H4 (cell line): ENCODE measurements around the gene KRTAP3-1. TPM values are rescaled to one million over a fixed set of nuclear protein-coding genes. Genes with fewer than 3 reads are reported as not detected.
"Not testable (repeated sequence)": the region's sequence is repeated elsewhere in the genome, so short reads cannot be mapped to it uniquely, and the experiment has no call there.

Experiments
- DNase-seq: peaks from one replicate; pipeline ENCODE4 v3.0.0-alpha.2; 2015; ENCODE audit warnings: low spot score
- total RNA-seq: library from RNA; depleted of rRNA; stranded (reverse); fragments of >200 nt; shearing (Covaris generic); gene quantifications from 2 replicates; pipeline ENCODE4 v1.2.3, GENCODE V29; 2014; rRNA removed

KRTAP3-1 gene
- total RNA-seq, result not detected in 2 replicates

- no peak for DNase-seq
These were observed at the start of gene KRTAP3-1 for GRCh38 chr17:41008811-41009210. TSS of gene KRTAP3-1 (minus strand) at chr17:41009128. CDS start at chr17:41009074, 54 bp downstream.

- no peak for DNase-seq
These were observed 48.6 kb upstream of the KRTAP3-1 start for GRCh38 chr17:41057547-41057946.

GRCh38 chr17:41055130-41055529 is 46.2 kb upstream of the KRTAP3-1 start, which contains the start of gene KRTAP2-2:
TSS of gene KRTAP2-2 (minus strand) at chr17:41055230. CDS start at chr17:41055211, 19 bp downstream.
- not testable (repeated sequence) for DNase-seq

GRCh38 chr17:41054556-41054955 is 45.6 kb upstream of the KRTAP3-1 start:
- DNase-seq, result not testable (repeated sequence)

- DNase-seq, result no peak
These were observed 45.1 kb upstream of the KRTAP3-1 start for GRCh38 chr17:41054025-41054424.

GRCh38 chr17:41052566-41052965 is 43.6 kb upstream of the KRTAP3-1 start:
- no peak for DNase-seq

GRCh38 chr17:41049110-41049509 is 40.2 kb upstream of the KRTAP3-1 start:
- no peak for DNase-seq

- no peak for DNase-seq
These were observed 39.5 kb upstream of the KRTAP3-1 start for GRCh38 chr17:41048441-41048840.

- not testable (repeated sequence) for DNase-seq
These were observed 38.0 kb upstream of the KRTAP3-1 start, which contains the start of gene KRTAP2-1 for GRCh38 chr17:41046735-41047465. TSS of gene KRTAP2-1 (minus strand) at chr17:41047316. CDS start at chr17:41047267, 49 bp downstream.

GRCh38 chr17:41042953-41043352 is 34.0 kb upstream of the KRTAP3-1 start:
- no peak for DNase-seq

- not testable (repeated sequence) for DNase-seq
These were observed 32.0 kb upstream of the KRTAP3-1 start, which contains the start of gene KRTAP1-1 for GRCh38 chr17:41040783-41041571. TSS of gene KRTAP1-1 (minus strand) at chr17:41041450. CDS start at chr17:41041397, 53 bp downstream.

- no peak for DNase-seq
These were observed 29.0 kb upstream of the KRTAP3-1 start for GRCh38 chr17:41037853-41038350.

- not testable (repeated sequence) for DNase-seq
These were observed 25.5 kb upstream of the KRTAP3-1 start, which contains the start of gene KRTAP1-3 for GRCh38 chr17:41034346-41034935. TSS of gene KRTAP1-3 (minus strand) at chr17:41034874. CDS start at chr17:41034821, 53 bp downstream.

- no peak for DNase-seq
These were observed 20.8 kb upstream of the KRTAP3-1 start, which contains the start of gene KRTAP1-4 for GRCh38 chr17:41029633-41030245. TSS of gene KRTAP1-4 (minus strand) at chr17:41030195. CDS start at chr17:41030078, 117 bp downstream.

- DNase-seq, result peak; percentile 83
These were observed 18.0 kb upstream of the KRTAP3-1 start, which contains the start of gene KRTAP1-5 for GRCh38 chr17:41026715-41027471. TSS of gene KRTAP1-5 (minus strand) at chr17:41027208. CDS start at chr17:41027155, 53 bp downstream.

- DNase-seq, result no peak
These were observed 15.8 kb upstream of the KRTAP3-1 start for GRCh38 chr17:41024697-41025096.

- DNase-seq, result no peak
These were observed 11.4 kb upstream of the KRTAP3-1 start for GRCh38 chr17:41020336-41020735.

- DNase-seq, result no peak
These were observed 10.5 kb upstream of the KRTAP3-1 start for GRCh38 chr17:41019415-41019814.

GRCh38 chr17:41018541-41018940 is 9.6 kb upstream of the KRTAP3-1 start:
- no peak for DNase-seq

- DNase-seq, result no peak
These were observed 7.8 kb upstream of the KRTAP3-1 start for GRCh38 chr17:41016578-41017215.
